Neural cell (in vitro differentiated cells): ENCODE measurements around the gene ACVR1. TPM values are rescaled to one million over a fixed set of nuclear protein-coding genes. Genes with fewer than 3 reads are reported as not detected.

ENCODE experiments used
- H2AFZ ChIP-seq: fragments of 200-600, 300-800 bp; sonication (generic), shearing (Covaris generic); 2 replicates; pipeline ENCODE4 v1.6.0; 2014; ENCODE audit warnings: low read depth, mild to moderate bottlenecking, antibody characterized with exemption, low read length, moderate library complexity
- H3F3A ChIP-seq: fragments of 200-600 bp; shearing (Covaris generic); 2 replicates; pipeline ENCODE4 v1.6.1; 2016; ENCODE audit warnings: mild to moderate bottlenecking, moderate library complexity, mixed read lengths, antibody characterized with exemption, low read length; ENCODE audit not compliant: insufficient read depth, poor library complexity, severe bottlenecking
- H3K27ac ChIP-seq: fragments of 200-600, 300-800 bp; sonication (generic), shearing (Covaris generic); 2 replicates; pipeline ENCODE4 v1.5.1; 2014; ENCODE audit warnings: mild to moderate bottlenecking, low read length, moderate library complexity
- H3K27me3 ChIP-seq: fragments of 300-800, 200-600 bp; sonication (generic), shearing (Covaris generic); 2 replicates; pipeline ENCODE4 v1.6.0; 2014; ENCODE audit warnings: mild to moderate bottlenecking, low read depth, low read length, moderate library complexity; ENCODE audit not compliant: insufficient read depth
- H3K36me3 ChIP-seq: fragments of 300-800, 200-600 bp; sonication (generic), shearing (Covaris generic); 2 replicates; pipeline ENCODE4 v1.5.1; 2014; ENCODE audit warnings: mild to moderate bottlenecking, antibody characterized with exemption, low read length, moderate library complexity; ENCODE audit not compliant: insufficient read depth
- H3K4me2 ChIP-seq: fragments of 300-800, 200-600 bp; sonication (generic), shearing (Covaris generic); 2 replicates; pipeline ENCODE4 v1.6.0; 2014; ENCODE audit warnings: mild to moderate bottlenecking, low read length
- H3K4me3 ChIP-seq: fragments of 300-800, 200-600 bp; sonication (generic), shearing (Covaris generic); 2 replicates; pipeline ENCODE4 v1.5.1; 2014; ENCODE audit warnings: mild to moderate bottlenecking, low read length, moderate library complexity
- H3K79me2 ChIP-seq: fragments of 200-600 bp; shearing (Covaris generic); replicated peaks from 2 replicates; pipeline ENCODE4 v1.6.0; 2014; ENCODE audit warnings: mild to moderate bottlenecking, low read length, moderate library complexity; ENCODE audit not compliant: insufficient read depth
- H3K9ac ChIP-seq: fragments of 300-800, 200-600 bp; sonication (generic), shearing (Covaris generic); 2 replicates; pipeline ENCODE4 v1.6.1; 2016; ENCODE audit warnings: mild to moderate bottlenecking, low read length, mixed read lengths
- H3K9me2 ChIP-seq: fragments of 200-600 bp; shearing (Covaris generic); 2 replicates; pipeline ENCODE4 v1.6.1; 2016; ENCODE audit warnings: mild to moderate bottlenecking, low read length, mixed read lengths; ENCODE audit not compliant: insufficient read depth
- H3K9me3 ChIP-seq: fragments of 200-600, 300-800 bp; sonication (generic), shearing (Covaris generic); 2 replicates; pipeline ENCODE4 v1.6.1; 2016; ENCODE audit warnings: mild to moderate bottlenecking, mixed run types, low read length, moderate library complexity, mixed read lengths
- H4K20me1 ChIP-seq: fragments of 200-600 bp; shearing (Covaris generic); 2 replicates; pipeline ENCODE4 v1.6.1; 2016; ENCODE audit warnings: mild to moderate bottlenecking, mixed run types; ENCODE audit not compliant: insufficient read depth
- CTCF ChIP-seq: fragments of 450-650 bp; IDR thresholded peaks from 2 replicates; pipeline ENCODE4 v1.5.1; 2014; ENCODE audit warnings: antibody characterized with exemption, mild to moderate bottlenecking, moderate library complexity; ENCODE audit not compliant: poor library complexity, severe bottlenecking
- EP300 ChIP-seq: fragments of 450-650 bp; conservative IDR thresholded peaks from 2 replicates; pipeline ENCODE4 v1.6.1; 2014; ENCODE audit warnings: antibody characterized with exemption, mild to moderate bottlenecking, moderate library complexity; ENCODE audit not compliant: poor library complexity, severe bottlenecking
- EZH2 ChIP-seq: fragments of 200-600, 300-800 bp; shearing (Covaris generic), sonication (generic); IDR thresholded peaks from 2 replicates; pipeline ENCODE4 v1.6.1; 2014; ENCODE audit warnings: antibody characterized with exemption, low read length, borderline replicate concordance, mild to moderate bottlenecking; ENCODE audit not compliant: insufficient read depth, poor library complexity, severe bottlenecking
- MXI1 ChIP-seq: fragments of 450-650 bp; conservative IDR thresholded peaks from 2 replicates; pipeline ENCODE4 v1.6.1; 2014; ENCODE audit warnings: antibody characterized with exemption, mild to moderate bottlenecking; ENCODE audit not compliant: poor library complexity, severe bottlenecking
- POLR2AphosphoS5 ChIP-seq: IDR thresholded peaks from 2 replicates; pipeline ENCODE4 v1.6.1; 2012
- RAD21 ChIP-seq: fragments of 450-650 bp; conservative IDR thresholded peaks from 2 replicates; pipeline ENCODE4 v1.6.1; 2014; ENCODE audit warnings: antibody characterized with exemption, mild to moderate bottlenecking, moderate library complexity
- REST ChIP-seq: IDR thresholded peaks from 2 replicates; pipeline ENCODE4 v1.6.1; 2012; ENCODE audit warnings: borderline replicate concordance
- SMC3 ChIP-seq: fragments of 450-650 bp; conservative IDR thresholded peaks from 2 replicates; pipeline ENCODE4 v1.6.1; 2014; ENCODE audit warnings: antibody characterized with exemption, mild to moderate bottlenecking, moderate library complexity; ENCODE audit not compliant: poor library complexity
- TAF1 ChIP-seq: IDR thresholded peaks from 2 replicates; pipeline ENCODE4 v1.6.1; 2012; ENCODE audit warnings: low read depth
- polyA plus RNA-seq: library from polyadenylated mRNA; depleted of rRNA; stranded (reverse); fragments of >200 nt; gene quantifications from 2 replicates; pipeline ENCODE4 v1.2.3, GENCODE V29; 2014

Gene ACVR1
- polyA plus RNA-seq, 1 donor from 2014 or later: 4.0 TPM

- Histone ChIP-seq H3K27me3 (no peaks in the 10 kb centered on the region), H4K20me1 (no peaks in the 10 kb centered on the region), H3K4me2 (no peak overlapping the region), H2AFZ (no peak overlapping the region), H3K9ac (no peak overlapping the region), H3F3A (no peaks in the 10 kb centered on the region), H3K9me3 (peaks cover 7% of the 10 kb centered on the region), H3K27ac (no peak overlapping the region), H3K4me3 (no peak overlapping the region), H3K79me2 (no peaks in the 10 kb centered on the region), H3K9me2 (no peaks in the 10 kb centered on the region), H3K36me3 (no peaks in the 10 kb centered on the region)
- TF ChIP-seq TAF1 (no peak), RAD21 (no peak), CTCF (no peak), EP300 (no peak), POLR2AphosphoS5 (no peak)
These were observed 116.3 kb downstream of the ACVR1 start for GRCh38 chr2:157759855-157760254.

GRCh38 chr2:157758586-157758985 lies 117.5 kb downstream of the ACVR1 start:
- Histone ChIP-seq H3K27ac (no peak overlapping the region), H3K4me2 (no peak overlapping the region), H3K4me3 (no peak overlapping the region), H3K9ac (no peak overlapping the region), H3F3A (no peaks in the 10 kb centered on the region), H3K79me2 (no peaks in the 10 kb centered on the region), H4K20me1 (no peaks in the 10 kb centered on the region), H3K9me2 (no peaks in the 10 kb centered on the region), H2AFZ (no peak overlapping the region), H3K9me3 (peaks cover 7% of the 10 kb centered on the region), H3K36me3 (no peaks in the 10 kb centered on the region), H3K27me3 (no peaks in the 10 kb centered on the region)
- TF ChIP-seq RAD21 (no peak), EP300 (no peak), SMC3 (no peak), MXI1 (no peak), POLR2AphosphoS5 (no peak), TAF1 (no peak), CTCF (no peak), EZH2 (no peak), REST (no peak)
